Prostate gland (tissue), 2 donors: ENCODE results near the gene BDKRB2. TPM values are rescaled to one million over a fixed set of nuclear protein-coding genes. Genes with fewer than 3 reads are reported as not detected.
A peak's percentile ranks its signal among the peaks of the same experiment; 100 is the strongest.

Source experiments
- DNase-seq: peaks from one replicate; pipeline ENCODE4 v3.0.0-alpha.2; 2019; ENCODE audit warnings: low spot score
- H3K27ac ChIP-seq, 2 donors: fragments of 200-600 bp; sonication (generic); 2 replicates each; pipeline ENCODE4 v1.5.1; 2017 to 2019
- H3K27me3 ChIP-seq: fragments of 200-600 bp; sonication (generic); replicated peaks from 2 replicates; pipeline ENCODE4 v1.5.1; 2019; ENCODE audit not compliant: insufficient read depth
- H3K36me3 ChIP-seq, 2 donors: fragments of 200-600 bp; sonication (generic); 1 replicate in 1 of 2; 2 replicates in 1 of 2; pipeline versions ENCODE4 v1.5.1 to v1.8.1; 2017 to 2019
- H3K4me1 ChIP-seq: fragments of 200-600 bp; sonication (generic); replicated peaks from 2 replicates; pipeline ENCODE4 v1.5.1; 2019
- H3K4me3 ChIP-seq, 2 donors: fragments of 200-600 bp; sonication (generic); 2 replicates each; pipeline ENCODE4 v1.5.1; 2017 to 2019
- H3K9me3 ChIP-seq: fragments of 200-600 bp; sonication (generic); 2 replicates; pipeline ENCODE4 v1.5.1; 2017
- CTCF ChIP-seq, 4 experiments: fragments of 200-600 bp in 2 of 4; fragments of 450-650 bp in 2 of 4; sonication (generic) in 2 of 4; IDR thresholded peaks; 1 replicate in 3 of 4; 2 replicates in 1 of 4; pipeline ENCODE4 v1.5.1; 2016 to 2019; ENCODE audit warnings: antibody characterized with exemption in 4 of 4, mild to moderate bottlenecking in 2 of 4, moderate library complexity in 2 of 4
- POLR2A ChIP-seq: fragments of 450-650 bp; IDR thresholded peaks from one replicate; pipeline ENCODE4 v1.6.1; 2016; ENCODE audit warnings: antibody characterized with exemption, mild to moderate bottlenecking
- POLR2AphosphoS5 ChIP-seq: sonication (generic); formaldehyde crosslinking; IDR thresholded peaks from one replicate; pipeline ENCODE4 v1.6.1; 2017; ENCODE audit warnings: antibody characterized with exemption
- WGBS: methylation state at CpG from one replicate; pipeline ENCODE4 v1.1.5; 2018; 5-methylcytosine and 5-hydroxymethylcytosine counted together
- intact Hi-C: fragments of 100-400 bp; cut with DNase I; formaldehyde crosslinking; loops from one replicate; pipeline ENCODE4 v1.14.2; 2022
- total RNA-seq, 2 donors: library from RNA; depleted of rRNA; stranded (reverse); fragments of >200 nt; gene quantifications; one replicate each; pipeline ENCODE4 v1.1.0, GENCODE V29; 2016

Gene BDKRB2
- 1 to 10 TPM in 1 of 2 donors, under 1 TPM in 1; 0.97 to 1.2 TPM for total RNA-seq

GRCh38 chr14:96204151-96205058 is at the start of gene BDKRB2:
Gene BDKRB2, plus strand, starts transcription at chr14:96204839. Its CDS starts 32,269 bp downstream, at chr14:96237108.
- Histone ChIP-seq H3K27ac (peak within 1 kb of the TSS; percentile 57 to 59), H3K36me3 (no peaks in the 10 kb centered on the region), H3K4me3 (peak within 1 kb of the TSS; percentile 23 to 36), H3K9me3 (no peaks in the 10 kb centered on the region), H3K27me3 (no peaks in the 10 kb centered on the region), H3K4me1 (no peaks in the 10 kb centered on the region)
- 5% methylated on average over 41 of the region's 41 CpGs for WGBS
- intact Hi-C loops: no loop called here
- peak; percentile 83 for DNase-seq
- peak; percentile 89 for TF ChIP-seq POLR2A
- TF ChIP-seq CTCF (IDR thresholded peaks at IDR 0.05): peak in 1 of 4 experiments; percentile 7
- peak; percentile 86 for TF ChIP-seq POLR2AphosphoS5

- H3K4me1 ChIP-seq: no peaks in the 10 kb centered on the region
- 89% methylated on average over 2 of the region's 2 CpGs for WGBS
- intact Hi-C loops: no loop called here
- TF ChIP-seq CTCF (IDR thresholded peaks at IDR 0.05) (no peak), POLR2A (no peak), POLR2AphosphoS5 (no peak)
- no peaks in the 10 kb centered on the region for H3K27me3 ChIP-seq
- H3K4me3 ChIP-seq: no peak overlapping the region
- no peaks in the 10 kb centered on the region for H3K36me3 ChIP-seq
- H3K9me3 ChIP-seq: no peaks in the 10 kb centered on the region
- no peak for DNase-seq
- H3K27ac ChIP-seq: no peak overlapping the region
These were observed 49.7 kb upstream of the BDKRB2 start for GRCh38 chr14:96154900-96155299.

- Histone ChIP-seq H3K4me3 (no peak overlapping the region), H3K9me3 (no peaks in the 10 kb centered on the region), H3K4me1 (no peaks in the 10 kb centered on the region), H3K27me3 (no peaks in the 10 kb centered on the region), H3K36me3 (no peaks in the 10 kb centered on the region), H3K27ac (no peak overlapping the region)
- WGBS: 87% methylated on average over 7 of the region's 7 CpGs
- no peak for DNase-seq
- no peak for TF ChIP-seq POLR2AphosphoS5
- TF ChIP-seq CTCF (IDR thresholded peaks at IDR 0.05): no peak
- TF ChIP-seq POLR2A: no peak
- intact Hi-C loops: no loop called here
These were observed 47.6 kb upstream of the BDKRB2 start for GRCh38 chr14:96156804-96157760.

- TF ChIP-seq CTCF (IDR thresholded peaks at IDR 0.05) (no peak), POLR2A (no peak), POLR2AphosphoS5 (no peak)
- H3K4me3 ChIP-seq: no peak overlapping the region
- H3K27ac ChIP-seq: no peak overlapping the region
- intact Hi-C loops: no loop called here
- no peaks in the 10 kb centered on the region for H3K4me1 ChIP-seq
- no peaks in the 10 kb centered on the region for H3K27me3 ChIP-seq
- DNase-seq: no peak
- no peaks in the 10 kb centered on the region for H3K9me3 ChIP-seq
- no peaks in the 10 kb centered on the region for H3K36me3 ChIP-seq
- WGBS: 86% methylated on average over 7 of the region's 7 CpGs
These were observed 45.9 kb upstream of the BDKRB2 start for GRCh38 chr14:96158735-96159134.
